ENCODE measurements around the gene PHC2.

The PHC2 gene

DNA sequence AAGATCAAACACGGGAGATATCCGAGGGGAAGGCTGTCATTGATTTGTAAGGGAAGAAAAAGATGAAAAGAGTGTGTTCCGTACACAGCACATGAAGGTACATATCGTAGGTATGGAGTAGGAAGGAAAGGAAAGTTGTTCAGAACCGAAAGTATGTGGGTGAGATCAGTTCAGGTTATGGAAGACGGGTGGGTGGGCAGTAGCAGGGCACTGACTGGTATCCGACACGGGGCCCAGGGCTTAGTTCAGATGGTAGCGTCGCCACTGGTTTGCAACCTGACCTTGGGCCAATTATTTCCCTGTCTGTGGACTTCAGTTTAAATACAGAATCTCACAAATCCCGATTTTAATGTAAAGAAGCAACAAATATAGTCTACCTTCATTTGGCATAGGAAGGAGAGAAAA is 82.2 kb downstream of the PHC2 start:
- Histone ChIP-seq H3K4me1 (ENCODE audit: low read length) (peaks cover 24% of the 10 kb centered on the region), H2AFZ (ENCODE audit: low read length) (peak overlapping the region; percentile 14; the same call in 1 of the 2 replicates), H3K4me3 (ENCODE audit: low read length) (peak overlapping the region; percentile 64), H3K79me2 (ENCODE audit: low read length) (peaks cover 39% of the 10 kb centered on the region), H3K4me2 (ENCODE audit: low read depth, low read length) (peak overlapping the region; percentile 79), H3K9ac (ENCODE audit: low read length) (peak overlapping the region; percentile 49; the same call in 1 of the 2 replicates), H3F3A (ENCODE audit: insufficient read depth, low read length) (no peaks in the 10 kb centered on the region), H3K9me2 (replicated peaks; ENCODE audit: insufficient read depth, low read length) (no peaks in the 10 kb centered on the region), H3K27ac (ENCODE audit: low read length) (0 out of 2 replicates have a peak overlapping the region, but pooled peaks have one; percentile 0), H3K36me3 (replicated peaks; ENCODE audit: insufficient read depth, low read length) (no peaks in the 10 kb centered on the region), H3K9me3 (replicated peaks; ENCODE audit: insufficient read depth, low read length) (no peaks in the 10 kb centered on the region), H3K27me3 (replicated peaks; ENCODE audit: insufficient read depth, low read length) (peaks cover 4% of the 10 kb centered on the region; the same call in 1 of the 2 replicates), H4K20me1 (ENCODE audit: insufficient read depth, low read length) (no peaks in the 10 kb centered on the region)
- TF ChIP-seq EZH2 (optimal IDR thresholded peaks at IDR 0.05; ENCODE audit: low read depth, low read length): no peak
- no peak for TF ChIP-seq EZH2phosphoT487 (IDR thresholded peaks at IDR 0.05; ENCODE audit: low read length)
- TF ChIP-seq CTCF (IDR thresholded peaks at IDR 0.05; ENCODE audit: low read length): no peak
- peak; percentile 10 for DNase-seq

- no peaks in the 10 kb centered on the region for H3K36me3 ChIP-seq (replicated peaks; ENCODE audit: insufficient read depth, low read length)
- H3F3A ChIP-seq (ENCODE audit: insufficient read depth, low read length): no peaks in the 10 kb centered on the region
- H2AFZ ChIP-seq (ENCODE audit: low read length): no peak overlapping the region
- no peaks in the 10 kb centered on the region for H4K20me1 ChIP-seq (ENCODE audit: insufficient read depth, low read length)
- no peak for DNase-seq
- no peak for TF ChIP-seq EZH2phosphoT487 (IDR thresholded peaks at IDR 0.05; ENCODE audit: low read length)
- no peak for TF ChIP-seq CTCF (IDR thresholded peaks at IDR 0.05; ENCODE audit: low read length)
- TF ChIP-seq EZH2 (optimal IDR thresholded peaks at IDR 0.05; ENCODE audit: low read depth, low read length): no peak
- no peaks in the 10 kb centered on the region for H3K9me2 ChIP-seq (replicated peaks; ENCODE audit: insufficient read depth, low read length)
- peaks cover 4% of the 10 kb centered on the region; the same call in 1 of the 2 replicates for H3K27me3 ChIP-seq (replicated peaks; ENCODE audit: insufficient read depth, low read length)
- H3K9ac ChIP-seq (ENCODE audit: low read length): peak overlapping the region; percentile 49; the same call in 1 of the 2 replicates
- H3K27ac ChIP-seq (ENCODE audit: low read length): no peak overlapping the region
- H3K4me3 ChIP-seq (ENCODE audit: low read length): peak overlapping the region; percentile 64
- peaks cover 24% of the 10 kb centered on the region for H3K4me1 ChIP-seq (ENCODE audit: low read length)
- peak overlapping the region; percentile 79 for H3K4me2 ChIP-seq (ENCODE audit: low read depth, low read length)
- peaks cover 43% of the 10 kb centered on the region for H3K79me2 ChIP-seq (ENCODE audit: low read length)
- H3K9me3 ChIP-seq (replicated peaks; ENCODE audit: insufficient read depth, low read length): no peaks in the 10 kb centered on the region
Measured at GRCh38 chr1:33348194-33348593, 82.7 kb downstream of the PHC2 start.

- Histone ChIP-seq H3K9me3 (replicated peaks; ENCODE audit: insufficient read depth, low read length) (no peaks in the 10 kb centered on the region), H3K4me2 (ENCODE audit: low read depth, low read length) (no peak overlapping the region), H3K4me1 (ENCODE audit: low read length) (peaks cover 24% of the 10 kb centered on the region), H3K9ac (ENCODE audit: low read length) (no peak overlapping the region), H3F3A (ENCODE audit: insufficient read depth, low read length) (no peaks in the 10 kb centered on the region), H3K79me2 (ENCODE audit: low read length) (peaks cover 47% of the 10 kb centered on the region), H4K20me1 (ENCODE audit: insufficient read depth, low read length) (no peaks in the 10 kb centered on the region), H3K27ac (ENCODE audit: low read length) (no peak overlapping the region), H3K9me2 (replicated peaks; ENCODE audit: insufficient read depth, low read length) (no peaks in the 10 kb centered on the region), H3K27me3 (replicated peaks; ENCODE audit: insufficient read depth, low read length) (peaks cover 4% of the 10 kb centered on the region; the same call in 1 of the 2 replicates), H3K36me3 (replicated peaks; ENCODE audit: insufficient read depth, low read length) (no peaks in the 10 kb centered on the region), H2AFZ (ENCODE audit: low read length) (no peak overlapping the region), H3K4me3 (ENCODE audit: low read length) (no peak overlapping the region)
- no peak for TF ChIP-seq EZH2phosphoT487 (IDR thresholded peaks at IDR 0.05; ENCODE audit: low read length)
- no peak for TF ChIP-seq EZH2 (optimal IDR thresholded peaks at IDR 0.05; ENCODE audit: low read depth, low read length)
- TF ChIP-seq CTCF (IDR thresholded peaks at IDR 0.05; ENCODE audit: low read length): no peak
- DNase-seq: no peak
Measured at GRCh38 chr1:33347650-33347992, 83.3 kb downstream of the PHC2 start.
